ENCODE results near the gene SPATA20.

The SPATA20 gene

GRCh38 chr17:50534222-50534978 is 12.6 kb upstream of the SPATA20 start:
- Histone ChIP-seq H2AFZ (peak overlapping the region; percentile 8), H3K9me3 (ENCODE audit: control insufficient read depth, low read length) (no peaks in the 10 kb centered on the region), H3K9ac (peak overlapping the region; percentile 86), H3K27ac (peak overlapping the region; percentile 97), H3K4me1 (peaks cover 41% of the 10 kb centered on the region), H3K27me3 (ENCODE audit: control insufficient read depth, insufficient read depth, low read length) (no peaks in the 10 kb centered on the region), H3K79me2 (peaks cover 35% of the 10 kb centered on the region), H3K4me2 (ENCODE audit: low read length) (peak overlapping the region; percentile 92), H3K4me3 (ENCODE audit: low read depth, low read length) (peak overlapping the region; percentile 89), H3K36me3 (ENCODE audit: control insufficient read depth, insufficient read depth, low read length) (no peaks in the 10 kb centered on the region)
- peak; percentile 62 for TF ChIP-seq CTCF (IDR thresholded peaks at IDR 0.05)

GRCh38 chr17:50534979-50535326 is 12.0 kb upstream of the SPATA20 start:
- Histone ChIP-seq H3K79me2 (peaks cover 35% of the 10 kb centered on the region), H3K4me2 (ENCODE audit: low read length) (peak overlapping the region; percentile 92), H3K9ac (no peak overlapping the region), H3K36me3 (ENCODE audit: control insufficient read depth, insufficient read depth, low read length) (no peaks in the 10 kb centered on the region), H3K4me3 (ENCODE audit: low read depth, low read length) (peak overlapping the region; percentile 89), H3K9me3 (ENCODE audit: control insufficient read depth, low read length) (no peaks in the 10 kb centered on the region), H3K27me3 (ENCODE audit: control insufficient read depth, insufficient read depth, low read length) (no peaks in the 10 kb centered on the region), H3K4me1 (peaks cover 41% of the 10 kb centered on the region), H3K27ac (peak overlapping the region; percentile 97), H2AFZ (no peak overlapping the region)
- TF ChIP-seq CTCF (IDR thresholded peaks at IDR 0.05) = no peak

- H3K27ac ChIP-seq = peak overlapping the region; percentile 97
- H3K9ac ChIP-seq = no peak overlapping the region
Observed at GRCh38 chr17:50535407-50535806, 11.6 kb upstream of the SPATA20 start.

GRCh38 chr17:50536683-50537646 is 10.0 kb upstream of the SPATA20 start:
- Histone ChIP-seq H3K27me3 (ENCODE audit: control insufficient read depth, insufficient read depth, low read length) (no peaks in the 10 kb centered on the region), H3K36me3 (ENCODE audit: control insufficient read depth, insufficient read depth, low read length) (no peaks in the 10 kb centered on the region), H3K27ac (no peak overlapping the region), H3K79me2 (peaks cover 35% of the 10 kb centered on the region), H3K4me2 (ENCODE audit: low read length) (no peak overlapping the region), H3K9me3 (ENCODE audit: control insufficient read depth, low read length) (no peaks in the 10 kb centered on the region), H3K4me1 (peaks cover 38% of the 10 kb centered on the region), H3K4me3 (ENCODE audit: low read depth, low read length) (no peak overlapping the region), H3K9ac (no peak overlapping the region), H2AFZ (no peak overlapping the region)
- no peak for TF ChIP-seq CTCF (IDR thresholded peaks at IDR 0.05)

More at GRCh38 chr17:50535407-50535806, 11.6 kb upstream of the SPATA20 start:
- Histone ChIP-seq H3K4me2 (ENCODE audit: low read length) (peak overlapping the region; percentile 92), H3K79me2 (peaks cover 35% of the 10 kb centered on the region), H3K27me3 (ENCODE audit: control insufficient read depth, insufficient read depth, low read length) (no peaks in the 10 kb centered on the region), H2AFZ (no peak overlapping the region), H3K9me3 (ENCODE audit: control insufficient read depth, low read length) (no peaks in the 10 kb centered on the region), H3K36me3 (ENCODE audit: control insufficient read depth, insufficient read depth, low read length) (no peaks in the 10 kb centered on the region), H3K4me3 (ENCODE audit: low read depth, low read length) (peak overlapping the region; percentile 89), H3K4me1 (peaks cover 41% of the 10 kb centered on the region)
- no peak for TF ChIP-seq CTCF (IDR thresholded peaks at IDR 0.05)

Data from parathyroid adenoma (tissue), 2 donors.